CD4-positive, alpha-beta T cell (primary cell): ENCODE data around the gene ROPN1L. TPM values are rescaled to one million over a fixed set of nuclear protein-coding genes. Genes with fewer than 3 reads are reported as not detected.

ENCODE experiments used
- ATAC-seq: fragments of 200-7000 bp; cut with Tn5 transposase; one replicate; pipeline ENCODE4 v1.10.0; 2022; ENCODE audit warnings: mild to moderate bottlenecking; ENCODE audit not compliant: poor library complexity
- CTCF ChIA-PET: fragments of 350-600 bp; sonication (Branson Sonifier 250); formaldehyde crosslinking; loops from one replicate; lab custom pipeline; 2021; ENCODE audit warnings: antibody characterized with exemption, inconsistent platforms; lab: Charles Lee
- POLR2A ChIA-PET: fragments of 350-600 bp; sonication (Branson Sonifier 250); formaldehyde crosslinking; loops from one replicate; lab custom pipeline; 2021; ENCODE audit warnings: antibody characterized with exemption, inconsistent platforms; lab: Charles Lee
- DNase-seq, 14 experiments: peaks; one replicate each; pipeline ENCODE4 v3.0.0-alpha.2; 2013 to 2020; ENCODE audit warnings: mixed read lengths in 2 of 14
- H3K27ac ChIP-seq, 2 donors: one replicate each; pipeline versions ENCODE4 v1.5.1 to v1.7.0; 2013; ENCODE audit warnings: low read length in 2 of 2, low read depth in 1 of 2, mild to moderate bottlenecking in 1 of 2
- H3K27me3 ChIP-seq, 2 experiments: 1 replicate in 1 of 2; 2 replicates in 1 of 2; pipeline versions ENCODE4 v1.6.1 to v1.7.0; 2013; ENCODE audit warnings: low read length in 2 of 2, control low read depth in 1 of 2, mild to moderate bottlenecking in 1 of 2, moderate library complexity in 1 of 2; ENCODE audit not compliant: insufficient read depth in 2 of 2, control insufficient read depth in 1 of 2
- H3K36me3 ChIP-seq: one replicate; pipeline ENCODE4 v1.6.1; 2013; ENCODE audit warnings: low read length, control low read depth; ENCODE audit not compliant: insufficient read depth
- H3K4me1 ChIP-seq: one replicate; pipeline ENCODE4 v1.6.1; 2013; ENCODE audit warnings: low read length, control low read depth; ENCODE audit not compliant: insufficient read depth
- H3K4me3 ChIP-seq: one replicate; pipeline ENCODE4 v1.5.1; 2013; ENCODE audit warnings: mild to moderate bottlenecking, low read length, moderate library complexity
- H3K9me3 ChIP-seq, 2 experiments: 1 replicate in 1 of 2; 2 replicates in 1 of 2; pipeline versions ENCODE4 v1.6.1 to v1.7.0; 2013; ENCODE audit warnings: low read length in 2 of 2, mild to moderate bottlenecking in 2 of 2, control low read depth in 1 of 2, moderate library complexity in 1 of 2; ENCODE audit not compliant: control insufficient read depth in 1 of 2, insufficient read depth in 1 of 2
- H3K27ac Mint-ChIP-seq: one replicate; pipeline ENCODE4 v1.8.0; 2020; ENCODE audit warnings: mixed read lengths
- H3K27me3 Mint-ChIP-seq: one replicate; pipeline ENCODE4 v1.8.0; 2021; ENCODE audit warnings: mixed read lengths
- H3K36me3 Mint-ChIP-seq: one replicate; pipeline ENCODE4 v1.8.0; 2021; ENCODE audit warnings: low read depth, mixed read lengths
- H3K4me1 Mint-ChIP-seq: one replicate; pipeline ENCODE4 v1.8.0; 2021; ENCODE audit warnings: low read depth, mixed read lengths
- H3K4me3 Mint-ChIP-seq: one replicate; pipeline ENCODE4 v1.8.0; 2020; ENCODE audit warnings: mild to moderate bottlenecking, mixed read lengths
- H3K9me3 Mint-ChIP-seq: one replicate; pipeline ENCODE4 v1.8.0; 2020; ENCODE audit warnings: mixed read lengths
- CTCF ChIP-seq: fragments of 200-600 bp; IDR thresholded peaks from one replicate; pipeline ENCODE4 v1.8.0; 2022; ENCODE audit warnings: antibody characterized with exemption, mild to moderate bottlenecking
- intact Hi-C, 2 experiments: fragments of 100-400 bp; cut with DNase I in 1 of 2; cut with micrococcal nuclease in 1 of 2; formaldehyde crosslinking; loops; one replicate each; pipeline versions ENCODE4 v1.15.1 to v1.9.0; 2023 to 2025; cut with DNase I, micrococcal nuclease
- total RNA-seq, 174 experiments: library from RNA in 2 of 174; stranded (reverse) in 2 of 174; gene quantifications; one replicate each; pipeline ENCODE4 v1.2.3 and lab custom pipeline; 2021 to 2026

The ROPN1L gene
- total RNA-seq, 2 experiments from 2014 or later: 0.42 to 0.58 TPM

DNA sequence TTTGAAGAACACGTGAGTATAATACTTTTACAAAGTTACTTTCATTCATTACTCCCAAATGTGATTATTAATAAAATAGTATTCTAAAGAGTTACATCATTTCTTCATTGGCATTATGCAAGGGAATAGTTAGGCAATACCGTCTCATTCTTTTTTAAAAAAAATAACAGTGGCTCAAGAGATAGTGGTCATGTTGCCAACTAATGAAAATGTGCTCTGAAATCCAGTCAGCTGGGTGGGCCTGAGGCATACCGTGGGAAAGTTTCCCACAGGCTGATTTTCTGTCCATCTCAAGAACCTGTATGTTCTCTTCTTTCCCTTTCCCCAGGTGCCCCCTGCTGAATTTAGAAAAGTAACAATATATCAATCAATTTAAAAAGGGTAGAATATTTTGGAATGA, 40.8 kb upstream of the ROPN1L start:
- ATAC-seq (no peak), DNase-seq (no peak)
- Histone ChIP-seq H3K4me3 (no peak overlapping the region), H3K36me3 (peaks cover 75% of the 10 kb centered on the region), H3K27me3 (no peaks in the 10 kb centered on the region), H3K9me3 (no peaks in the 10 kb centered on the region), H3K27ac (no peak overlapping the region), H3K4me1 (no peaks in the 10 kb centered on the region)
- Mint-ChIP-seq H3K4me1 (peaks cover 5% of the 10 kb centered on the region), H3K36me3 (peaks cover 89% of the 10 kb centered on the region), H3K9me3 (no peaks in the 10 kb centered on the region), H3K4me3 (no peak overlapping the region), H3K27me3 (no peaks in the 10 kb centered on the region), H3K27ac (no peak overlapping the region)
- CTCF ChIA-PET: no interaction called here
- TF ChIP-seq CTCF: no peak
- POLR2A ChIA-PET: no interaction called here
- intact Hi-C loops: no loop called here

DNA sequence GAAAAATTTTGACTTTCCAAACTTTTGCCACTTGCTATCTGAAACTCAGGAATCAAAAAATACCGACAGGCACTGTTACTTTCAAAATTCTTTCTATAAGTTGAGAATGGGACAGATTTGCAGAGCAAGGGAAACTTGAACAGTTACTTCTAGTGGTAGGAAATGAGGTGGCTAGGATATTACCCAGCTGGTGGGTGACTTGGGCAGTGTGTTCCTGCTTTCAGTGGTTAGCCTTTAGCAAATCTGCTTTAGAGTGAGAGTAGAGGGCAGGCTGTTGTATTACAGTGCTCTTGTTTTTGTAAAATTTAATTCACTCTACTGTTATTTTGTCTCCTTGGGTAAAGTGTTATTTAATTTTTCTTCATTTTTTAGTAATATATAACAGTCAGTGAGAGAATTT, 40.2 kb upstream of the ROPN1L start:
- no peak overlapping the region for H3K4me3 Mint-ChIP-seq
- TF ChIP-seq CTCF: no peak
- H3K27ac Mint-ChIP-seq: no peak overlapping the region
- H3K36me3 Mint-ChIP-seq: peaks cover 89% of the 10 kb centered on the region
- H3K36me3 ChIP-seq: peaks cover 76% of the 10 kb centered on the region
- no peaks in the 10 kb centered on the region for H3K9me3 ChIP-seq
- no peak overlapping the region for H3K4me3 ChIP-seq
- no peaks in the 10 kb centered on the region for H3K27me3 ChIP-seq
- peaks cover 5% of the 10 kb centered on the region for H3K4me1 Mint-ChIP-seq
- ChIA-PET CTCF (no interaction called here), POLR2A (no interaction called here)
- H3K9me3 Mint-ChIP-seq: no peaks in the 10 kb centered on the region
- no peak overlapping the region for H3K27ac ChIP-seq
- H3K27me3 Mint-ChIP-seq: no peaks in the 10 kb centered on the region
- ATAC-seq: no peak
- no peak for DNase-seq
- H3K4me1 ChIP-seq: no peaks in the 10 kb centered on the region
- intact Hi-C loops: no loop called here

DNA sequence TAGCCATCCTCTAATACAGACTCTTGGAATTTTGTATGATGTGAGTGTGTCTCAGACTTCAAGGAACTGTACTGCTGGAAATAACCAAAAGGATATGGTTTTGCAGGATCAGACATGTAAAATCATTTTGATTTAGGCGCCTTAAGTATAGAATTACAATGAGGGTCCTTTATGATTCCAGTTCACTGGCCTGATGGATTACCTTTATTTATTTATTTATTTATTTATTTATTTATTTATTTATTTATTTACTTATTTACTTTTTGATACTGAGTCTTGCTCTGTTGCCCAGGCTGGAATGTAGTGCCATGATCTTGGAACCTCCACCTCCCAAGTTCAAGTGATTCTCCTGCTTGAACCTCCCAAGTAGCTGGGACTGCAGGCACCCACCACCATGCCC, 37.9 kb upstream of the ROPN1L start:
- CTCF ChIA-PET: no interaction called here
- Histone ChIP-seq H3K4me3 (no peak overlapping the region), H3K9me3 (no peaks in the 10 kb centered on the region), H3K27ac (no peak overlapping the region), H3K27me3 (no peaks in the 10 kb centered on the region), H3K4me1 (no peaks in the 10 kb centered on the region), H3K36me3 (peaks cover 79% of the 10 kb centered on the region)
- intact Hi-C loops: no loop called here
- POLR2A ChIA-PET: no interaction called here
- peaks cover 5% of the 10 kb centered on the region for H3K4me1 Mint-ChIP-seq
- H3K36me3 Mint-ChIP-seq: peaks cover 93% of the 10 kb centered on the region
- H3K27me3 Mint-ChIP-seq: no peaks in the 10 kb centered on the region
- H3K27ac Mint-ChIP-seq: no peak overlapping the region
- no peak for TF ChIP-seq CTCF
- no peaks in the 10 kb centered on the region for H3K9me3 Mint-ChIP-seq
- no peak overlapping the region for H3K4me3 Mint-ChIP-seq
- no peak for ATAC-seq
- DNase-seq: no peak
